ENCODE results near the gene PKD2L2.
"Not testable (repeated sequence)": the region's sequence is repeated elsewhere in the genome, so short reads cannot be mapped to it uniquely, and the experiment has no call there.

The PKD2L2 gene

DNA sequence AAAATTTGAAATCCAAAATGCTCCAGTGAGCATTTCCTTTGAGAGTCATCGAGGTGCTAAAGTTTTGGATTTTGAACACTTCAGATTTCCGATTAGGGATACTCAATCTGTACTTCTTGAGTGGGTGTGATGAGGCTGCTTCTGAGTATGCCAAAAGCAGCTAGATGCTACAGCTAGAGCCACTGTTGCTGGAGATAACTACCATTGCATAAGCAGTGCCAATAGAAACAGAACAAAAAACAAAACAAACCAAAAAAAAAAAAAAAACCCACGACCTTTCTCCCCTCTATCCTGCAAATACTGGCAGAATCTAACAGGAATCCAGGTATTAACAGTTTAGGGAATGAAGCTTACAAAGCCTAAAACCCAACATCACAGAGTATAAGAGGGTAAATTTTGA is 43.5 kb downstream of the PKD2L2 start:
- Histone ChIP-seq H3K9me3 (ENCODE audit: control insufficient read depth, insufficient read depth, low read length) (no peaks in the 10 kb centered on the region), H3K9ac (ENCODE audit: low read depth, low read length) (no peak overlapping the region), H3K4me1 (ENCODE audit: control insufficient read depth, insufficient read depth, low read length) (no peaks in the 10 kb centered on the region), H3K4me3 (ENCODE audit: low read depth, low read length) (no peak overlapping the region), H3K27me3 (ENCODE audit: control insufficient read depth, insufficient read depth, low read length) (no peaks in the 10 kb centered on the region), H3K36me3 (ENCODE audit: control insufficient read depth, insufficient read depth, low read length) (peaks cover 9% of the 10 kb centered on the region; the same call in 1 of the 2 replicates), H3K27ac (ENCODE audit: low read depth, low read length) (no peak overlapping the region)

GRCh38 chr5:137933491-137933911 is 44.2 kb downstream of the PKD2L2 start:
- Histone ChIP-seq H3K4me3 (ENCODE audit: low read depth, low read length) (no peak overlapping the region), H3K36me3 (ENCODE audit: control insufficient read depth, insufficient read depth, low read length) (peaks cover 16% of the 10 kb centered on the region), H3K4me1 (ENCODE audit: control insufficient read depth, insufficient read depth, low read length) (no peaks in the 10 kb centered on the region), H3K9ac (ENCODE audit: low read depth, low read length) (no peak overlapping the region), H3K9me3 (ENCODE audit: control insufficient read depth, insufficient read depth, low read length) (no peaks in the 10 kb centered on the region), H3K27ac (ENCODE audit: low read depth, low read length) (no peak overlapping the region), H3K27me3 (ENCODE audit: control insufficient read depth, insufficient read depth, low read length) (no peaks in the 10 kb centered on the region)

- no peaks in the 10 kb centered on the region for H3K27me3 ChIP-seq (ENCODE audit: control insufficient read depth, insufficient read depth, low read length)
- H3K9me3 ChIP-seq (ENCODE audit: control insufficient read depth, insufficient read depth, low read length), result no peaks in the 10 kb centered on the region
- no peak overlapping the region for H3K4me3 ChIP-seq (ENCODE audit: low read depth, low read length)
- H3K27ac ChIP-seq (ENCODE audit: low read depth, low read length), result no peak overlapping the region
- peaks cover 33% of the 10 kb centered on the region for H3K36me3 ChIP-seq (ENCODE audit: control insufficient read depth, insufficient read depth, low read length)
- H3K4me1 ChIP-seq (ENCODE audit: control insufficient read depth, insufficient read depth, low read length), result no peaks in the 10 kb centered on the region
- no peak overlapping the region for H3K9ac ChIP-seq (ENCODE audit: low read depth, low read length)
Observed at GRCh38 chr5:137935190-137935589, 45.9 kb downstream of the PKD2L2 start.

- Histone ChIP-seq H3K4me1 (ENCODE audit: control insufficient read depth, insufficient read depth, low read length) (no peaks in the 10 kb centered on the region), H3K27ac (ENCODE audit: low read depth, low read length) (no peak overlapping the region), H3K9ac (ENCODE audit: low read depth, low read length) (no peak overlapping the region), H3K4me3 (ENCODE audit: low read depth, low read length) (no peak overlapping the region), H3K36me3 (ENCODE audit: control insufficient read depth, insufficient read depth, low read length) (peaks cover 38% of the 10 kb centered on the region), H3K27me3 (ENCODE audit: control insufficient read depth, insufficient read depth, low read length) (no peaks in the 10 kb centered on the region), H3K9me3 (ENCODE audit: control insufficient read depth, insufficient read depth, low read length) (no peaks in the 10 kb centered on the region)
Observed at GRCh38 chr5:137935694-137936093, 46.4 kb downstream of the PKD2L2 start.

DNA sequence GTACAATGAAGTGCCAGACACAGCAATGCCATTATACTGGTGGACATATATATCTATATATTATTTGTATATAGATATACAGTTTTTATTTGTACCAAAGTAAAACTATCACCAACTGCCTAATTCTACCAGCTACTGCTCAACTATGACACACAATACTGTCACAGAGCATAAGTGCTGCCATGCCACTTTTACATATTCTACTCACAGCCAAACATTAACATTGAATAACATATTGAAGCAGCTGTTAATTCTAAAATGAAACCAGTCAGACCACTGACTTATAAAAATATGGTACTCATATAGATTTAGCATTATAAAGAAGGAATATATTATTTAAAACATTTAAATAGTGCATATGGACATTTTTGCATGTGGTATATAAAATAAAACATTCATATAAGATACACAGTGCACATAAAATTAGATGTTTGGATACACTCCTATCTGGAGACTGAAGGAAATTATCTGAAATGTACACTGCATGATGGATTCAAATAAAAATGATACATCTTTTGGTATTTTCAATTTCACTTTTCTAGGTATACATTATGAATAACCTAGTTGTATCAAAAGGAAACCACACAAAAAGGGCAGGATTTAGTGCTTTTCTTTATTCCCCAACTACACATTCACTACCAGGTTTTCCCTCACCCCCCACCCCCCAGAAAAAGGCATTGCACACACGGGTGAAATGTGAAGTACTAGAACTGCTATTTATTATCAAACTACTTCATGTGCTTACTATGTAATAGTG is 48.9 kb downstream of the PKD2L2 start:
- no peaks in the 10 kb centered on the region for H3K9me3 ChIP-seq (ENCODE audit: control insufficient read depth, insufficient read depth, low read length)
- peaks cover 62% of the 10 kb centered on the region for H3K36me3 ChIP-seq (ENCODE audit: control insufficient read depth, insufficient read depth, low read length)
- no peaks in the 10 kb centered on the region for H3K27me3 ChIP-seq (ENCODE audit: control insufficient read depth, insufficient read depth, low read length)
- no peak overlapping the region for H3K27ac ChIP-seq (ENCODE audit: low read depth, low read length)
- H3K9ac ChIP-seq (ENCODE audit: low read depth, low read length), result no peak overlapping the region
- H3K4me3 ChIP-seq (ENCODE audit: low read depth, low read length), result no peak overlapping the region
- H3K4me1 ChIP-seq (ENCODE audit: control insufficient read depth, insufficient read depth, low read length), result no peaks in the 10 kb centered on the region

- H3K9ac ChIP-seq (ENCODE audit: low read depth, low read length), result no peak overlapping the region
- no peaks in the 10 kb centered on the region for H3K4me1 ChIP-seq (ENCODE audit: control insufficient read depth, insufficient read depth, low read length)
- no peaks in the 10 kb centered on the region for H3K27me3 ChIP-seq (ENCODE audit: control insufficient read depth, insufficient read depth, low read length)
- no peak overlapping the region for H3K4me3 ChIP-seq (ENCODE audit: low read depth, low read length)
- peaks cover 64% of the 10 kb centered on the region for H3K36me3 ChIP-seq (ENCODE audit: control insufficient read depth, insufficient read depth, low read length)
- no peaks in the 10 kb centered on the region for H3K9me3 ChIP-seq (ENCODE audit: control insufficient read depth, insufficient read depth, low read length)
- H3K27ac ChIP-seq (ENCODE audit: low read depth, low read length), result no peak overlapping the region
Observed at GRCh38 chr5:137938751-137939143, 49.5 kb downstream of the PKD2L2 start.

GRCh38 chr5:137939331-137939730 is 50.1 kb downstream of the PKD2L2 start:
- H3K4me1 ChIP-seq (ENCODE audit: control insufficient read depth, insufficient read depth, low read length), result no peaks in the 10 kb centered on the region
- H3K4me3 ChIP-seq (ENCODE audit: low read depth, low read length), result no peak overlapping the region
- H3K27ac ChIP-seq (ENCODE audit: low read depth, low read length), result no peak overlapping the region
- H3K27me3 ChIP-seq (ENCODE audit: control insufficient read depth, insufficient read depth, low read length), result no peaks in the 10 kb centered on the region
- H3K9ac ChIP-seq (ENCODE audit: low read depth, low read length), result no peak overlapping the region
- peaks cover 69% of the 10 kb centered on the region for H3K36me3 ChIP-seq (ENCODE audit: control insufficient read depth, insufficient read depth, low read length)
- no peaks in the 10 kb centered on the region for H3K9me3 ChIP-seq (ENCODE audit: control insufficient read depth, insufficient read depth, low read length)

GRCh38 chr5:137944280-137944679 is 55.0 kb downstream of the PKD2L2 start:
- H3K27ac ChIP-seq (ENCODE audit: low read depth, low read length); H3K9me3 ChIP-seq (ENCODE audit: control insufficient read depth, insufficient read depth, low read length); H3K4me3 ChIP-seq (ENCODE audit: low read depth, low read length); H3K4me1 ChIP-seq (ENCODE audit: control insufficient read depth, insufficient read depth, low read length); H3K27me3 ChIP-seq (ENCODE audit: control insufficient read depth, insufficient read depth, low read length); H3K9ac ChIP-seq (ENCODE audit: low read depth, low read length): not testable (repeated sequence)
- peaks cover 94% of the 10 kb centered on the region for H3K36me3 ChIP-seq (ENCODE audit: control insufficient read depth, insufficient read depth, low read length)

DNA sequence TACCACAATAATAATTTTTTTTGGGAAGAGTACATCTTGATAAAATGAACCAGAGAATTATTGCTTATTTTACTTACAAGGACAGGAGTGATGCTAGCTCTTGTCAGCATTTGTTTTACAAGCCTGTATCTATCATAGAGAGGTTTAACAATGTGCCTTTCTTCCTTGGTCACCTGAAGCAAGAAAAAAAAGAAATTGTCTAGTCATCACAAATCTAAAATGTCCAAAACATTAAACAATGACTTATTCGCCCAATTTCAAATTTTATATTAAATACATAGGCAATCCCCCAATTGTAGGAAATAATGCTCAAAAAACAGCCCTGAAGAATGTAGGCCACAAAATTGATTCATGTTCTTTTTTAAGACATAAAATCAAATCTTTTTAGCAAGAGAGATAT is 56.6 kb downstream of the PKD2L2 start:
- H3K9ac ChIP-seq (ENCODE audit: low read depth, low read length), result no peak overlapping the region
- H3K36me3 ChIP-seq (ENCODE audit: control insufficient read depth, insufficient read depth, low read length), result peaks cover 94% of the 10 kb centered on the region
- no peaks in the 10 kb centered on the region for H3K4me1 ChIP-seq (ENCODE audit: control insufficient read depth, insufficient read depth, low read length)
- no peak overlapping the region for H3K27ac ChIP-seq (ENCODE audit: low read depth, low read length)
- no peaks in the 10 kb centered on the region for H3K9me3 ChIP-seq (ENCODE audit: control insufficient read depth, insufficient read depth, low read length)
- H3K27me3 ChIP-seq (ENCODE audit: control insufficient read depth, insufficient read depth, low read length), result no peaks in the 10 kb centered on the region
- no peak overlapping the region for H3K4me3 ChIP-seq (ENCODE audit: low read depth, low read length)

DNA sequence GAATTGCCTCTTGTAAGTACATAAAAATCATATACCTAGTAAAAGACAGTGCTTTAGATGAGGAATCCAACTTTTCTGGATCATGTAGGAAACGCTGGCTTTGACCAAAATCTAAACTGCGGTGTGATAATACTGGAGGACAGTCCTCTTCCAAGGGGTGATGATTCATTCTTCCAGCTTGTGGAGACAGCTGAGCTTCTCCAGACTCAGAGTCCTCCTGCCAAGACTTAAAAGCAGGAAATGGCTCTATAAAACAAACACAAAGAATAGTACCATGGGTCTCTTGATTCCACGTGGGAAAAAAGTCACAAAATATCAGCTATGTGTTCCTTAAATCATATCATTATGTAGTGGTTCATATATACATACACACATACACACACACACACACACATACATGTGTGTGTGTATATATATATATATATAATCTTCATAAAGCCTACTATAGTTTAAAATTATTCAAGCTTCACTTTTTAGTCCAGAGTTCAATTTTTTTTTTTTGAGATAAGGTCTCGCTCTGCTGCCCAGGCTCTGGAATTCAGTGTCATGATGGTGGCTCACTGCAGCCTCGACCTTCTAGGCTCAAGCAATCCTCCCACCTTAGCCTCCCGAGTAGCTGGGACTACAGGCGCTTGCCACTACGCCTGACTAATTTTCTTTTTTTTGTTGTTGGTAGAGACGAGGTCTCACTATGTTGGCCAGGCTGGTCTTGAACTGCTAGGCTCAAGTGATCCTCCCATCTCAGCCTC is 65.0 kb downstream of the PKD2L2 start:
- no peaks in the 10 kb centered on the region for H3K27me3 ChIP-seq (ENCODE audit: control insufficient read depth, insufficient read depth, low read length)
- no peak overlapping the region for H3K9ac ChIP-seq (ENCODE audit: low read depth, low read length)
- peaks cover 70% of the 10 kb centered on the region for H3K36me3 ChIP-seq (ENCODE audit: control insufficient read depth, insufficient read depth, low read length)

GRCh38 chr5:137957948-137958347 is 68.7 kb downstream of the PKD2L2 start:
- Histone ChIP-seq H3K4me3 (ENCODE audit: low read depth, low read length) (no peak overlapping the region), H3K27ac (ENCODE audit: low read depth, low read length) (no peak overlapping the region), H3K4me1 (ENCODE audit: control insufficient read depth, insufficient read depth, low read length) (no peaks in the 10 kb centered on the region), H3K27me3 (ENCODE audit: control insufficient read depth, insufficient read depth, low read length) (no peaks in the 10 kb centered on the region), H3K9me3 (ENCODE audit: control insufficient read depth, insufficient read depth, low read length) (no peaks in the 10 kb centered on the region), H3K36me3 (ENCODE audit: control insufficient read depth, insufficient read depth, low read length) (peaks cover 64% of the 10 kb centered on the region), H3K9ac (ENCODE audit: low read depth, low read length) (no peak overlapping the region)

More for the DNA sequence above, 65.0 kb downstream of the PKD2L2 start:
- Histone ChIP-seq H3K4me3 (ENCODE audit: low read depth, low read length) (no peak overlapping the region), H3K27ac (ENCODE audit: low read depth, low read length) (no peak overlapping the region), H3K9me3 (ENCODE audit: control insufficient read depth, insufficient read depth, low read length) (no peaks in the 10 kb centered on the region), H3K4me1 (ENCODE audit: control insufficient read depth, insufficient read depth, low read length) (no peaks in the 10 kb centered on the region)
